Measurements from ENCODE around the gene CCM2L. TPM values are rescaled to one million over a fixed set of nuclear protein-coding genes. Genes with fewer than 3 reads are reported as not detected.

Gene CCM2L
- total and polyA plus RNA-seq, 2 donors (not counting 1 experiment from before 2014, with no cell fraction given) = not detected

- no peak overlapping the region for H3K4me2 ChIP-seq (replicated peaks; ENCODE audit: low read depth, low read length, poor library complexity, severe bottlenecking)
Observed at GRCh38 chr20:31989030-31989645, 21.1 kb upstream of the CCM2L start.

More at GRCh38 chr20:31989030-31989645, 21.1 kb upstream of the CCM2L start:
- no peak overlapping the region for H3K27ac Mint-ChIP-seq
- Histone ChIP-seq H3K9ac (ENCODE audit: low read length) (no peak overlapping the region), H3K79me2 (ENCODE audit: control insufficient read depth, insufficient read depth, low read length) (no peaks in the 10 kb centered on the region), H3K27ac (ENCODE audit: low read length in 2 of 2) (no peak overlapping the region), H3K27me3 (replicated peaks in 1 of 4; ENCODE audit: control extremely low read depth in 1 of 4, control insufficient read depth in 3 of 4, insufficient read depth in 4 of 4, low read length in 3 of 4) (peaks cover 0 to 10% (median 2%) of the 10 kb centered on the region in 4 experiments), H2AFZ (ENCODE audit: insufficient read depth, low read depth, low read length, poor library complexity, severe bottlenecking) (no peak overlapping the region), H3K4me3 (ENCODE audit: control extremely low read depth in 1 of 5, extremely low read depth in 1 of 5, insufficient read depth in 1 of 5, low read depth in 2 of 5, low read length in 4 of 5) (no peak overlapping the region), H4K20me1 (ENCODE audit: control insufficient read depth, insufficient read depth, low read length, poor library complexity, severe bottlenecking) (no peaks in the 10 kb centered on the region), H3K36me3 (replicated peaks in 1 of 2; ENCODE audit: control extremely low read depth in 1 of 2, control insufficient read depth in 1 of 2, extremely low read depth in 1 of 2, insufficient read depth in 2 of 2, low read length in 1 of 2) (no peaks in the 10 kb centered on the region), H3K9me3 (ENCODE audit: control extremely low read depth in 1 of 3, control insufficient read depth in 2 of 3, insufficient read depth in 1 of 3, low read length in 2 of 3) (no peaks in the 10 kb centered on the region), H3K4me1 (ENCODE audit: control insufficient read depth in 2 of 2, insufficient read depth in 2 of 2, low read length in 2 of 2) (no peaks in the 10 kb centered on the region)
- TF ChIP-seq CTCF (IDR thresholded peaks at IDR 0.05) = no peak
- no peak for TF ChIP-seq EZH2 (IDR thresholded peaks at IDR 0.05; ENCODE audit: borderline replicate concordance, insufficient read depth, low read depth, low read length, poor library complexity, severe bottlenecking)
- H3K9me3 Mint-ChIP-seq (ENCODE audit: insufficient read depth) = no peaks in the 10 kb centered on the region
- no peaks in the 10 kb centered on the region for H3K4me1 Mint-ChIP-seq
- WGBS (ENCODE audit: insufficient coverage) = 87% methylated on average over 8 of the region's 8 CpGs
- intact Hi-C loops (cut with micrococcal nuclease) = no loop called here
- CTCF ChIA-PET = no interaction called here
- DNase-seq = no peak
- POLR2A ChIA-PET = no interaction called here
- no peak for ATAC-seq (ENCODE audit: low read depth)
- peaks cover 18% of the 10 kb centered on the region for H3K27me3 Mint-ChIP-seq
- H3K4me3 Mint-ChIP-seq = no peak overlapping the region
